GM12891 (cell line): ENCODE results near the gene FOSL2.

ENCODE experiments used
- DNase-seq: peaks from one replicate; pipeline ENCODE4 v3.0.0; 2011; ENCODE audit warnings: low spot score; ENCODE audit not compliant: insufficient read length
- FAIRE-seq: peaks from 2 replicates; lab custom pipeline; 2011; peaks lifted over from hg19 to GRCh38; lab: Jason Lieb, UNC
- PAX5 ChIP-seq: IDR thresholded peaks from 2 replicates; pipeline ENCODE4 v1.6.1; 2011; ENCODE audit warnings: low read length, moderate library complexity, mild to moderate bottlenecking; ENCODE audit not compliant: insufficient read depth, severe bottlenecking
- POLR2A ChIP-seq: IDR thresholded peaks from 2 replicates; pipeline ENCODE4 v1.6.1; 2011; ENCODE audit warnings: low read depth, low read length, control low read depth
- POLR2AphosphoS5 ChIP-seq: IDR thresholded peaks from 2 replicates; pipeline ENCODE4 v1.6.1; 2011; ENCODE audit warnings: low read depth, low read length, control low read depth
- POU2F2 ChIP-seq: IDR thresholded peaks from 2 replicates; pipeline ENCODE4 v1.6.1; 2011; ENCODE audit warnings: low read depth, mild to moderate bottlenecking, control low read depth, low read length, moderate library complexity
- SPI1 ChIP-seq: IDR thresholded peaks from 2 replicates; pipeline ENCODE4 v1.6.1; 2011; ENCODE audit warnings: low read depth, low read length, control low read depth
- TAF1 ChIP-seq: IDR thresholded peaks from 2 replicates; pipeline ENCODE4 v1.6.1; 2011; ENCODE audit warnings: low read depth, low read length, control low read depth

FOSL2 gene

GRCh38 chr2:28419003-28419402 lies 26.3 kb downstream of the FOSL2 start:
- DNase-seq, result no peak
- no peak for FAIRE-seq
- no peak for TF ChIP-seq POLR2A
- no peak for TF ChIP-seq SPI1

GRCh38 chr2:28419443-28420270 lies 27.0 kb downstream of the FOSL2 start:
- DNase-seq (no peak), FAIRE-seq (no peak)
- no peak for TF ChIP-seq POLR2A
- no peak for TF ChIP-seq PAX5
- no peak for TF ChIP-seq POU2F2
- no peak for TF ChIP-seq SPI1
- TF ChIP-seq POLR2AphosphoS5, result no peak
- no peak for TF ChIP-seq TAF1

- FAIRE-seq (no peak), DNase-seq (no peak)
- TF ChIP-seq SPI1, result no peak
These were observed 28.1 kb downstream of the FOSL2 start for GRCh38 chr2:28420722-28421121.

GRCh38 chr2:28422908-28423741 lies 30.5 kb downstream of the FOSL2 start:
- FAIRE-seq, result no peak
- no peak for TF ChIP-seq POLR2A
- TF ChIP-seq SPI1, result no peak
- DNase-seq, result no peak

- TF ChIP-seq PAX5, result no peak
- peak; percentile 67; the same call in 1 of the 2 replicates for TF ChIP-seq SPI1
- no peak for TF ChIP-seq POU2F2
- TF ChIP-seq TAF1, result no peak
- TF ChIP-seq POLR2AphosphoS5, result no peak
- TF ChIP-seq POLR2A, result no peak
- DNase-seq (no peak), FAIRE-seq (no peak)
These were observed 31.4 kb downstream of the FOSL2 start for GRCh38 chr2:28423856-28424605.

- TF ChIP-seq POLR2A (no peak), POLR2AphosphoS5 (no peak), TAF1 (no peak), SPI1 (no peak), PAX5 (no peak), POU2F2 (no peak)
- no peak for FAIRE-seq
- no peak for DNase-seq
These were observed 32.3 kb downstream of the FOSL2 start for GRCh38 chr2:28424799-28425463.

- no peak for FAIRE-seq
- DNase-seq, result no peak
- TF ChIP-seq PAX5 (no peak), POU2F2 (no peak), POLR2A (no peak), POLR2AphosphoS5 (no peak), TAF1 (no peak), SPI1 (no peak)
These were observed 32.8 kb downstream of the FOSL2 start for GRCh38 chr2:28425464-28425835.

- no peak for DNase-seq
- TF ChIP-seq POU2F2, result no peak
- no peak for TF ChIP-seq TAF1
- TF ChIP-seq SPI1, result no peak
- TF ChIP-seq POLR2AphosphoS5, result no peak
- TF ChIP-seq POLR2A, result no peak
- TF ChIP-seq PAX5, result no peak
- FAIRE-seq, result no peak
These were observed 35.2 kb downstream of the FOSL2 start for GRCh38 chr2:28427741-28428415.

- TF ChIP-seq POLR2A (no peak), POLR2AphosphoS5 (no peak), TAF1 (no peak), SPI1 (no peak), POU2F2 (no peak), PAX5 (no peak)
- FAIRE-seq, result no peak
These were observed 35.8 kb downstream of the FOSL2 start for GRCh38 chr2:28428486-28428885.

More at GRCh38 chr2:28428486-28428885, 35.8 kb downstream of the FOSL2 start:
- DNase-seq, result no peak
